Thyroid gland (tissue), 4 donors: ENCODE data around the gene C17orf75. TPM values are rescaled to one million over a fixed set of nuclear protein-coding genes. Genes with fewer than 3 reads are reported as not detected.

Source experiments
- DNase-seq, 2 donors: peaks; one replicate each; pipeline ENCODE4 v3.0.0-alpha.2; 2019
- H3K27ac ChIP-seq, 3 donors: fragments of 200-600 bp; sonication (generic); 1 replicate in 2 of 3; 2 replicates in 1 of 3; pipeline ENCODE4 v1.5.1; 2016 to 2019; ENCODE audit warnings: mild to moderate bottlenecking in 1 of 3, moderate library complexity in 1 of 3
- H3K27me3 ChIP-seq: fragments of 200-600 bp; sonication (generic); one replicate; pipeline ENCODE4 v1.5.1; 2019
- H3K36me3 ChIP-seq, 2 donors: fragments of 200-600 bp; sonication (generic); one replicate each; pipeline ENCODE4 v1.5.1; 2016 to 2019
- H3K4me1 ChIP-seq, 2 donors: fragments of 200-600 bp; sonication (generic); one replicate each; pipeline ENCODE4 v1.5.1; 2017 to 2019
- H3K4me3 ChIP-seq, 3 donors: fragments of 200-600 bp; sonication (generic); replicated peaks in 1 of 3; 1 replicate in 2 of 3; 2 replicates in 1 of 3; pipeline ENCODE4 v1.5.1; 2016; ENCODE audit warnings: mild to moderate bottlenecking in 1 of 3
- H3K9me3 ChIP-seq: fragments of 200-600 bp; sonication (generic); one replicate; pipeline ENCODE4 v1.5.1; 2017
- CTCF ChIP-seq, 6 experiments: fragments of 200-600 bp in 3 of 6; fragments of 450-650 bp in 3 of 6; sonication (generic) in 3 of 6; IDR thresholded peaks; one replicate each; pipeline ENCODE4 v1.5.1; 2016 to 2019; ENCODE audit warnings: antibody characterized with exemption in 6 of 6, mild to moderate bottlenecking in 2 of 6, inconsistent platforms in 1 of 6, moderate library complexity in 1 of 6
- POLR2A ChIP-seq, 2 donors: fragments of 450-650 bp; IDR thresholded peaks; one replicate each; pipeline ENCODE4 v1.6.1; 2017; ENCODE audit warnings: antibody characterized with exemption in 2 of 2, mild to moderate bottlenecking in 2 of 2, moderate library complexity in 1 of 2
- WGBS, 2 donors: methylation state at CpG; one replicate each; pipeline ENCODE4 v1.1.5; 2017; 5-methylcytosine and 5-hydroxymethylcytosine counted together
- intact Hi-C: fragments of 100-400 bp; cut with DNase I; formaldehyde crosslinking; loops from one replicate; pipeline ENCODE4 v1.15.1; 2023
- total RNA-seq, 4 donors: library from RNA; depleted of rRNA; stranded (reverse); fragments of >200 nt; gene quantifications; one replicate each; pipeline ENCODE4 v1.2.3, GENCODE V29; 2016

Gene C17orf75
- total RNA-seq, 4 donors from 2014 or later: 16.1 to 27.7 (median 21.9) TPM

GRCh38 chr17:32385121-32385520, 43.1 kb upstream of the C17orf75 start:
- Histone ChIP-seq H3K4me3 (no peak overlapping the region), H3K27me3 (no peaks in the 10 kb centered on the region), H3K27ac (no peak overlapping the region), H3K4me1 (no peaks in the 10 kb centered on the region), H3K9me3 (no peaks in the 10 kb centered on the region), H3K36me3 (peaks cover 3 to 12% of the 10 kb centered on the region in 2 donors)
- 84 to 86% methylated on average over 7 of the region's 7 CpGs for WGBS, 2 donors
- no peak for TF ChIP-seq CTCF (IDR thresholded peaks at IDR 0.05)
- no peak for TF ChIP-seq POLR2A (IDR thresholded peaks at IDR 0.05)
- no peak for DNase-seq
- intact Hi-C loops: no loop called here

- Histone ChIP-seq H3K27ac (no peak overlapping the region), H3K4me3 (no peak overlapping the region), H3K27me3 (no peaks in the 10 kb centered on the region), H3K9me3 (no peaks in the 10 kb centered on the region), H3K36me3 (peaks cover 10 to 21% of the 10 kb centered on the region in 2 donors), H3K4me1 (no peaks in the 10 kb centered on the region)
- no peak for TF ChIP-seq CTCF (IDR thresholded peaks at IDR 0.05)
- intact Hi-C loops: no loop called here
- WGBS, 2 donors: 93 to 95% methylated on average over 1 of the region's 1 CpG
- DNase-seq: no peak
These were observed 42.0 kb upstream of the C17orf75 start for GRCh38 chr17:32383926-32384434.

- Histone ChIP-seq H3K27ac (no peak overlapping the region), H3K4me3 (no peak overlapping the region), H3K36me3 (peaks cover 10 to 33% of the 10 kb centered on the region in 2 donors), H3K27me3 (no peaks in the 10 kb centered on the region), H3K4me1 (no peaks in the 10 kb centered on the region), H3K9me3 (no peaks in the 10 kb centered on the region)
- WGBS, 2 donors: 94 to 98% methylated on average over 5 of the region's 5 CpGs
- intact Hi-C loops: no loop called here
- DNase-seq: no peak
- TF ChIP-seq POLR2A (IDR thresholded peaks at IDR 0.05) (no peak), CTCF (IDR thresholded peaks at IDR 0.05) (no peak)
These were observed 40.7 kb upstream of the C17orf75 start for GRCh38 chr17:32382526-32383223.

- intact Hi-C loops: no loop called here
- no peak overlapping the region for H3K4me3 ChIP-seq
- H3K36me3 ChIP-seq: peaks cover 67 to 72% of the 10 kb centered on the region in 2 donors
- 87 to 90% methylated on average over 1 of the region's 1 CpG for WGBS, 2 donors
- no peak for TF ChIP-seq POLR2A (IDR thresholded peaks at IDR 0.05)
- TF ChIP-seq CTCF (IDR thresholded peaks at IDR 0.05): no peak
- no peak for DNase-seq
- H3K4me1 ChIP-seq: no peaks in the 10 kb centered on the region
- H3K27me3 ChIP-seq: no peaks in the 10 kb centered on the region
- H3K27ac ChIP-seq: no peak overlapping the region
- no peaks in the 10 kb centered on the region for H3K9me3 ChIP-seq
These were observed 28.5 kb upstream of the C17orf75 start for GRCh38 chr17:32370426-32370825.

- no peak for DNase-seq
- intact Hi-C loops: no loop called here
- H3K27me3 ChIP-seq: no peaks in the 10 kb centered on the region
- H3K27ac ChIP-seq: no peak overlapping the region
- H3K4me1 ChIP-seq: peaks cover 5 to 7% of the 10 kb centered on the region in 2 donors
- TF ChIP-seq POLR2A (IDR thresholded peaks at IDR 0.05) (no peak), CTCF (IDR thresholded peaks at IDR 0.05) (no peak)
- WGBS, 2 donors: 97 to 98% methylated on average over 1 of the region's 1 CpG
- H3K9me3 ChIP-seq: no peaks in the 10 kb centered on the region
- no peak overlapping the region for H3K4me3 ChIP-seq
- H3K36me3 ChIP-seq: peaks cover 83% of the 10 kb centered on the region in 2 donors
These were observed 19.3 kb upstream of the C17orf75 start for GRCh38 chr17:32361270-32361669.
